Spleen (tissue), 11 donors: ENCODE measurements around the gene RABGGTA. TPM values are rescaled to one million over a fixed set of nuclear protein-coding genes. Genes with fewer than 3 reads are reported as not detected.

Source experiments
- DNase-seq: peaks from one replicate; pipeline ENCODE4 v3.0.0-alpha.2; 2020
- H3K27ac ChIP-seq, 8 donors: fragments of 200-600 bp; sonication (generic) in 7 of 8; 1 replicate in 4 of 8; 2 replicates in 4 of 8; pipeline versions ENCODE4 v1.5.0 to v1.8.0; 2016 to 2021; ENCODE audit warnings: inconsistent platforms in 4 of 8, mild to moderate bottlenecking in 4 of 8, moderate library complexity in 1 of 8
- H3K27me3 ChIP-seq, 7 donors: fragments of 200-600 bp; sonication (generic) in 6 of 7; replicated peaks in 1 of 7; 1 replicate in 4 of 7; 2 replicates in 3 of 7; pipeline versions ENCODE4 v1.5.0 to v1.8.0; 2016 to 2021; ENCODE audit warnings: inconsistent platforms in 3 of 7, mild to moderate bottlenecking in 1 of 7
- H3K36me3 ChIP-seq, 6 donors: fragments of 200-600 bp; sonication (generic) in 5 of 6; 1 replicate in 4 of 6; 2 replicates in 2 of 6; pipeline versions ENCODE4 v1.5.0 to v1.8.0; 2016 to 2021; ENCODE audit warnings: inconsistent platforms in 2 of 6
- H3K4me1 ChIP-seq, 6 donors: fragments of 200-600 bp; sonication (generic) in 5 of 6; 1 replicate in 3 of 6; 2 replicates in 3 of 6; pipeline versions ENCODE4 v1.5.0 to v1.8.0; 2016 to 2021; ENCODE audit warnings: inconsistent platforms in 3 of 6
- H3K4me3 ChIP-seq, 8 donors: fragments of 200-600 bp; sonication (generic) in 7 of 8; 1 replicate in 4 of 8; 2 replicates in 4 of 8; pipeline versions ENCODE4 v1.5.0 to v1.8.0; 2016 to 2021; ENCODE audit warnings: inconsistent platforms in 4 of 8, mild to moderate bottlenecking in 4 of 8, moderate library complexity in 2 of 8
- H3K9me3 ChIP-seq, 8 donors: fragments of 200-600 bp; sonication (generic) in 7 of 8; 1 replicate in 4 of 8; 2 replicates in 4 of 8; pipeline versions ENCODE4 v1.5.0 to v1.8.0; 2016 to 2021; ENCODE audit warnings: inconsistent platforms in 4 of 8
- POLR2A ChIP-seq, 3 donors: fragments of 450-650 bp; IDR thresholded peaks; one replicate each; pipeline ENCODE4 v1.5.1; 2017; ENCODE audit warnings: antibody characterized with exemption in 3 of 3, mild to moderate bottlenecking in 1 of 3
- POLR2AphosphoS5 ChIP-seq, 3 donors: sonication (generic); formaldehyde crosslinking; IDR thresholded peaks; one replicate each; pipeline ENCODE4 v1.5.1; 2017; ENCODE audit warnings: antibody characterized with exemption in 3 of 3
- WGBS, 5 donors: extraction: QIAGEN DNeasy Blood & Tissue Kit in 3 of 5; methylation state at CpG; one replicate each; pipeline versions ENCODE4 v1.1.5 to v1.1.7; 2013 to 2018; 5-methylcytosine and 5-hydroxymethylcytosine counted together
- intact Hi-C: fragments of 100-400 bp; cut with DNase I; formaldehyde crosslinking; loops from one replicate; pipeline ENCODE4 v1.15.0; 2023; ENCODE audit warnings: low total_unique reads
- polyA plus RNA-seq, 3 donors: library from polyadenylated mRNA; stranded (reverse); fragments of 200-250 nt; gene quantifications; one replicate each; pipeline ENCODE4 v1.2.1, GENCODE V29; 2013
- total RNA-seq, 7 donors: library from RNA; depleted of rRNA in 3 of 7; stranded (reverse); fragments of >200 nt in 3 of 7; fragmentation: NEBNext Ultra II Directional in 4 of 7; extraction: Animal tissue kit (Norgen Biotek cat#: 25700) in 4 of 7; gene quantifications; one replicate each; pipeline versions ENCODE4 v1.1.0 to v1.2.1, GENCODE V29; 2016 to 2021
- TF ChIP-seq, protein P1 (sequence below), 11 experiments: fragments of 200-600 bp in 7 of 11; fragments of 450-650 bp in 4 of 11; sonication (generic) in 4 of 11; IDR thresholded peaks in 8 of 11; conservative IDR thresholded peaks in 3 of 11; 1 replicate in 7 of 11; 2 replicates in 4 of 11; pipeline versions ENCODE4 v1.4.0 to v1.8.0; 2016 to 2021; ENCODE audit warnings: antibody characterized with exemption in 11 of 11, inconsistent platforms in 4 of 11, mild to moderate bottlenecking in 1 of 11
- donor health status: healthy with polysubstance abuse.
- donor health status: DM: no; HTN: no; CAD: no; lungs with moderate emphysema.
- donor health status: DM: no; HTN: no; CAD: no.
- donor health status: Bipolar disorder and iron deficiency.
- donor health status: healthy.
- donor health status: DM: no; HTN: no; CAD: no.
- donor health status: DM: yes; HTN: yes; CAD: no.

The RABGGTA gene
- total and polyA plus RNA-seq, 10 donors = 22.5 to 63.0 (median 47.0) TPM

DNA sequence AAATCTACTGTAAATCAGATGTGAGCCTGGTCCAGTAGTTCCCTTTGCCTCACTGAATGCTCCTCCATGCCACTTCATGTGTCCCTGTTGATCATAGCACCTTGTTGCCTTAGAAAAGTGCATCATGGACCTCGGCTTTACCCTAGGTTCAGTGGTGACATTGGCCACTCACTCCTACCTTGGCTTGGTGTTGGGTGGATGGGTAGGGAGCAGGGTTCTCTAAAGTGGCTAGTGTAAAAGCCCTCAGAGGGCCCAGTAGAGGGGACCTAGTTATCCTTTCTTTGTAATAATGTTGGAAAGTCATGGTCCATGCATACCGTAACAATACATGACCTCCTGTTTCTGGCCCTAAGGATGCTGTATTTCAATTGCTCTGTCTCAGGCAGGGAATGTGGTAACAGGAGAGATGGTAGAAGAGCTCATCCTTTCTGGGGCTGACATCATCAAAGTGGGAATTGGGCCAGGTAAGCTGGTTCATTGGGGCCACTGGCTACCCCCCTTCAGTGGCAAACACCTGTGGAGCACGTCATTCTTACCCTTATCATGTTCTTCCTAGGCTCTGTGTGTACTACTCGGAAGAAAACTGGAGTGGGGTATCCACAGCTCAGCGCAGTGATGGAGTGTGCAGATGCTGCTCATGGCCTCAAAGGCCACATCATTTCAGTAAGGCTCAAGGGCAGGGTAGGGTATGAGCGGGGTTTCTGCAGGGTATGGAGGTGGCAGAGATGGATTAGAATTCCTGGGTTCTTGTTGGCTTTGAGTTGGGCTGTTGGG is 34.5 kb downstream of the RABGGTA start:
- TF ChIP-seq POLR2AphosphoS5 (IDR thresholded peaks at IDR 0.05) (peak in 1 of 3 donors; percentile 42), POLR2A (IDR thresholded peaks at IDR 0.05) (no peak)
- TF ChIP-seq, protein P1, sequence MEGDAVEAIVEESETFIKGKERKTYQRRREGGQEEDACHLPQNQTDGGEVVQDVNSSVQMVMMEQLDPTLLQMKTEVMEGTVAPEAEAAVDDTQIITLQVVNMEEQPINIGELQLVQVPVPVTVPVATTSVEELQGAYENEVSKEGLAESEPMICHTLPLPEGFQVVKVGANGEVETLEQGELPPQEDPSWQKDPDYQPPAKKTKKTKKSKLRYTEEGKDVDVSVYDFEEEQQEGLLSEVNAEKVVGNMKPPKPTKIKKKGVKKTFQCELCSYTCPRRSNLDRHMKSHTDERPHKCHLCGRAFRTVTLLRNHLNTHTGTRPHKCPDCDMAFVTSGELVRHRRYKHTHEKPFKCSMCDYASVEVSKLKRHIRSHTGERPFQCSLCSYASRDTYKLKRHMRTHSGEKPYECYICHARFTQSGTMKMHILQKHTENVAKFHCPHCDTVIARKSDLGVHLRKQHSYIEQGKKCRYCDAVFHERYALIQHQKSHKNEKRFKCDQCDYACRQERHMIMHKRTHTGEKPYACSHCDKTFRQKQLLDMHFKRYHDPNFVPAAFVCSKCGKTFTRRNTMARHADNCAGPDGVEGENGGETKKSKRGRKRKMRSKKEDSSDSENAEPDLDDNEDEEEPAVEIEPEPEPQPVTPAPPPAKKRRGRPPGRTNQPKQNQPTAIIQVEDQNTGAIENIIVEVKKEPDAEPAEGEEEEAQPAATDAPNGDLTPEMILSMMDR (IDR thresholded peaks at IDR 0.05 in 8 of 11, conservative IDR thresholded peaks at IDR 0.05 in 3 of 11) = no peak
- H3K4me1 ChIP-seq = peaks cover 47 to 94% (median 66%) of the 10 kb centered on the region in 6 donors
- H3K27me3 ChIP-seq = no peaks in the 10 kb centered on the region
- no peak overlapping the region for H3K4me3 ChIP-seq
- H3K27ac ChIP-seq = no peak overlapping the region
- intact Hi-C loops = no loop called here
- WGBS, 5 donors = 96 to 99% (median 97%) methylated on average over 6 of the region's 6 CpGs
- DNase-seq = no peak
- H3K9me3 ChIP-seq = no peaks in the 10 kb centered on the region
- H3K36me3 ChIP-seq = peaks cover 3 to 81% (median 65%) of the 10 kb centered on the region in 6 donors

DNA sequence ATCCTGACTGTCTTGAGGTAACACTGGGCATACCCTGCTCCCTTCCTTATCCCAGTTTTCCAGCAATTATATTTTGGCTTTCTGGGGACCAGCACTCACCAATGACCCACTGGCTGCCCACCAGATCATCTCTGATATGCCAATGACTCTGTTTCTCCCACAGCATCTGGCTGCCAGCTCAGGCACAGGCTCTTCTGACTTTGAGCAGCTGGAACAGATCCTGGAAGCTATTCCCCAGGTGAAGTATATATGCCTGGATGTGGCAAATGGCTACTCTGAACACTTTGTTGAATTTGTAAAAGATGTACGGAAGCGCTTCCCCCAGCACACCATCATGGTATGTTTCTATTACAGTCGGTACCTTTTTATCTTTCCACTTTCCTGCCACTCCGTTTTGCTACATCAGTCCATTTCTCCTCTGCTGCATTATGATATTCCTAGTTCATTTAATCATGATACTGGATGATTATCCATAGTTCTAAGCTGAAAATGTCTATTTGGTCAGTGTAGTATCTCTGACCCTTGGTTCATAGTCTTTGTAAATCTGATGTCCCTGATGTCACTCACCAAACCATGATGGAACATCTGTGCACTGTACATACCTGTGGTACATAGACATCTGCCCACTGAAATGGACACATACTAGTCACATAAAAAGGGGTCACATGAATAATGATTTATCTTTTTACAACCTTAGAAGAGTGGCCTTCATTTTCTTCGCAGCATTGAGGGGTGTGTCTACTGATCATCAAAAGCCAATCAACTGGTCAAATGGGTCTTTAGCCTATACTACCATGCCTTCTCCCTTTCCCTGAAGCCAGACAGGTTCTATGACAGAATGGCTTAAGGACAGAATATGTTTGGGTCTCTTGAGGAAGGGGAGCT is 35.4 kb downstream of the RABGGTA start:
- Histone ChIP-seq H3K4me1 (peaks cover 46 to 94% (median 66%) of the 10 kb centered on the region in 6 donors), H3K4me3 (no peak overlapping the region), H3K36me3 (peaks cover 3 to 74% (median 63%) of the 10 kb centered on the region in 6 donors), H3K9me3 (no peaks in the 10 kb centered on the region), H3K27me3 (no peaks in the 10 kb centered on the region), H3K27ac (peak overlapping the region in 2 of 8 donors; percentile 1 to 21)
- peak; percentile 45 for DNase-seq
- intact Hi-C loops = no loop called here
- 92 to 96% (median 94%) methylated on average over 5 of the region's 5 CpGs for WGBS, 5 donors
- TF ChIP-seq POLR2A (IDR thresholded peaks at IDR 0.05) = no peak
- TF ChIP-seq, protein P1 (IDR thresholded peaks at IDR 0.05 in 8 of 11, conservative IDR thresholded peaks at IDR 0.05 in 3 of 11) = no peak
- peak in 1 of 3 donors; percentile 23 for TF ChIP-seq POLR2AphosphoS5 (IDR thresholded peaks at IDR 0.05)

DNA sequence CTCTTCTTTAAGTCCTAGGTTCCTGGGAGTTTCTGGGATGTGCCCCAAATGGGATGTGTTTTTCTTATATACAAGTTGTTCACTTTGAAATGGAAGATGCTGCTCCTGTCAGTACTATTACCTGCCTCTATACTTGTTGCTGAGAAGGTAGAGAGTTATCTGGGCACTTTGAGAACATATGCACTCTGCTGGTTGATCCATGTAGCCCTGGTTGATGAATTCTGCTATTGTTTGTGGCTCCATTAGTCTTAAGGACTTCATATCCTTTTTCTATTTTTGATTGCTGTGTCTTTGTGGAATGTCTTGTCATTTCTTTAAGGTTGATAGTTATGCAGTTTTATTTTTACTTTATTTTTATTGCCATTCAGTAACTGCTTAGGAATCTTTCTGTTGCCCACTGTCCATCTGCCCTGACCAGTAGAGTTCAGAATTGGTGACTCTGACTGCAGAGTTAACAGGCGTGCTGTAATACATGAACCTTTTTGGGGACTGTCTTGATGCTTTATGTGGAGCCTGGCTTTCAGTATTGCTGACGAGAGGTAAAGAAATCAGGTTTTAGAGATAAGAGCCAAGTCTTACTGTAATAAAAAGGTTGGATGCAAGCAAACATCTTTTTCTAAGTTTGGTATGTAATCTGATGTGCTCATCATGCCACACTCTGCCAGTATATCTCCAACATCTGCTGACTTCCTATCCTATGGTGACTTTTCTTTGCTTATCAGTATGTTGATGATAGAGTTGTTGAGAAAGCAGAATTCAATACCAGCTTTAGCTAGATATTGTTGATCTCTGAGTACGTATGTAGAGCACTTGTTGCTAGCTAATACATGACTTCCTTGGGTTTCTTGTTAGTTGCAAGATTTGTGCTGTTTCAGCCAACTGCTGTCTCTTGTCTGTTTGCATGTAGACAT is 37.0 kb downstream of the RABGGTA start:
- no peak overlapping the region for H3K4me3 ChIP-seq
- no peak for DNase-seq
- no peak for TF ChIP-seq POLR2A (IDR thresholded peaks at IDR 0.05)
- TF ChIP-seq, protein P1 (IDR thresholded peaks at IDR 0.05 in 8 of 11, conservative IDR thresholded peaks at IDR 0.05 in 3 of 11) = no peak
- TF ChIP-seq POLR2AphosphoS5 (IDR thresholded peaks at IDR 0.05) = no peak
- 88 to 93% (median 90%) methylated on average over 3 of the region's 3 CpGs for WGBS, 5 donors
- no peaks in the 10 kb centered on the region for H3K27me3 ChIP-seq
- H3K9me3 ChIP-seq = no peaks in the 10 kb centered on the region
- H3K4me1 ChIP-seq = peaks cover 33 to 93% (median 61%) of the 10 kb centered on the region in 6 donors
- peaks cover 3 to 57% (median 46%) of the 10 kb centered on the region in 6 donors for H3K36me3 ChIP-seq
- peak overlapping the region in 5 of 8 donors; percentile 21 to 99 (median 95) for H3K27ac ChIP-seq
- intact Hi-C loops = no loop called here
